Thoracic aorta (tissue), 2 donors: ENCODE results near the gene CACNA1H. TPM values are rescaled to one million over a fixed set of nuclear protein-coding genes. Genes with fewer than 3 reads are reported as not detected.

Experiments
- ATAC-seq: fragments of 150-250 bp; one replicate; pipeline ENCODE4 v1.8.0; 2017; ENCODE audit warnings: low read depth; ENCODE audit not compliant: insufficient number of reproducible peaks, low FRiP score
- DNase-seq: peaks from one replicate; pipeline ENCODE4 v3.0.0-alpha.2; 2020; ENCODE audit warnings: low spot score
- H3K27ac ChIP-seq, 2 donors: fragments of 200-600 bp; sonication (generic); 1 replicate in 1 of 2; 2 replicates in 1 of 2; pipeline ENCODE4 v1.5.1; 2016; ENCODE audit warnings: mild to moderate bottlenecking in 2 of 2, moderate library complexity in 2 of 2
- H3K27me3 ChIP-seq: fragments of 200-600 bp; sonication (generic); replicated peaks from 2 replicates; pipeline ENCODE4 v1.6.0; 2016; ENCODE audit warnings: mild to moderate bottlenecking; ENCODE audit not compliant: insufficient read depth
- H3K36me3 ChIP-seq: fragments of 200-600 bp; sonication (generic); one replicate; pipeline ENCODE4 v1.5.1; 2016
- H3K4me1 ChIP-seq, 2 donors: fragments of 200-600 bp; sonication (generic); 1 replicate in 1 of 2; 2 replicates in 1 of 2; pipeline versions ENCODE4 v1.5.1 to v1.6.0; 2016; ENCODE audit warnings: low read depth in 2 of 2, mild to moderate bottlenecking in 1 of 2; ENCODE audit not compliant: control insufficient read depth in 1 of 2
- H3K4me3 ChIP-seq: fragments of 200-600 bp; sonication (generic); 2 replicates; pipeline ENCODE4 v1.5.1; 2016; ENCODE audit warnings: mild to moderate bottlenecking
- H3K9me3 ChIP-seq: fragments of 200-600 bp; sonication (generic); 2 replicates; pipeline ENCODE4 v1.5.1; 2016
- CTCF ChIP-seq: fragments of 200-600 bp; sonication (generic); IDR thresholded peaks from one replicate; pipeline ENCODE4 v1.5.1; 2019; ENCODE audit warnings: antibody characterized with exemption
- total RNA-seq, 2 donors: library from RNA; depleted of rRNA; stranded (reverse); fragments of >200 nt; gene quantifications; one replicate each; pipeline versions ENCODE4 v1.1.0 to v1.2.3, GENCODE V29; 2016

CACNA1H gene
- total RNA-seq, 2 donors from 2014 or later = 14.7 to 33.0 TPM

- TF ChIP-seq CTCF = no peak
- H3K36me3 ChIP-seq = no peaks in the 10 kb centered on the region
- no peaks in the 10 kb centered on the region for H3K4me1 ChIP-seq
- no peak for ATAC-seq
- no peak overlapping the region for H3K27ac ChIP-seq
- DNase-seq = no peak
- no peaks in the 10 kb centered on the region for H3K27me3 ChIP-seq
- no peaks in the 10 kb centered on the region for H3K9me3 ChIP-seq
- no peak overlapping the region for H3K4me3 ChIP-seq
Measured at GRCh38 chr16:1131378-1131994, 21.4 kb upstream of the CACNA1H start.

- ATAC-seq (no peak), DNase-seq (no peak)
- no peak overlapping the region for H3K4me3 ChIP-seq
- no peak overlapping the region for H3K27ac ChIP-seq
- no peaks in the 10 kb centered on the region for H3K36me3 ChIP-seq
- no peaks in the 10 kb centered on the region for H3K4me1 ChIP-seq
- no peak for TF ChIP-seq CTCF
- H3K27me3 ChIP-seq = no peaks in the 10 kb centered on the region
- no peaks in the 10 kb centered on the region for H3K9me3 ChIP-seq
Measured at GRCh38 chr16:1132431-1132830, 20.5 kb upstream of the CACNA1H start.

- ATAC-seq = no peak
- no peak for TF ChIP-seq CTCF
- H3K27ac ChIP-seq = no peak overlapping the region
- H3K4me3 ChIP-seq = no peak overlapping the region
- DNase-seq = no peak
- no peaks in the 10 kb centered on the region for H3K4me1 ChIP-seq
- no peaks in the 10 kb centered on the region for H3K9me3 ChIP-seq
- no peaks in the 10 kb centered on the region for H3K27me3 ChIP-seq
- H3K36me3 ChIP-seq = no peaks in the 10 kb centered on the region
Measured at GRCh38 chr16:1133271-1133670, 19.6 kb upstream of the CACNA1H start.

GRCh38 chr16:1133810-1134520 lies 18.9 kb upstream of the CACNA1H start:
- DNase-seq (no peak), ATAC-seq (no peak)

More at GRCh38 chr16:1133810-1134520, 18.9 kb upstream of the CACNA1H start:
- Histone ChIP-seq H3K27ac (no peak overlapping the region), H3K36me3 (no peaks in the 10 kb centered on the region), H3K4me1 (no peaks in the 10 kb centered on the region), H3K9me3 (no peaks in the 10 kb centered on the region), H3K4me3 (no peak overlapping the region), H3K27me3 (no peaks in the 10 kb centered on the region)
- no peak for TF ChIP-seq CTCF
